B cell (primary cell): ENCODE results near the gene CAPN12. TPM values are rescaled to one million over a fixed set of nuclear protein-coding genes. Genes with fewer than 3 reads are reported as not detected.

Experiments
- ATAC-seq: fragments of 200-7000 bp; cut with Tn5 transposase; one replicate; pipeline ENCODE4 v1.10.0; 2021; ENCODE audit warnings: low read depth, mild to moderate bottlenecking, moderate number of reproducible peaks, moderate library complexity
- CTCF ChIA-PET: fragments of 350-600 bp; sonication (Branson Sonifier 250); formaldehyde crosslinking; loops from one replicate; lab custom pipeline; 2021; ENCODE audit warnings: antibody characterized with exemption, inconsistent platforms; lab: Charles Lee
- POLR2A ChIA-PET: fragments of 350-600 bp; sonication (Branson Sonifier 250); formaldehyde crosslinking; loops from one replicate; lab custom pipeline; 2021; ENCODE audit warnings: antibody characterized with exemption; lab: Charles Lee
- DNase-seq: peaks from one replicate; pipeline ENCODE4 v3.0.0; 2013
- H2AFZ ChIP-seq: 2 replicates; pipeline ENCODE4 v1.6.1; 2012; ENCODE audit warnings: mild to moderate bottlenecking, low read depth, low read length; ENCODE audit not compliant: insufficient read depth, poor library complexity, severe bottlenecking
- H3K27ac ChIP-seq, 2 donors: 1 replicate in 1 of 2; 2 replicates in 1 of 2; pipeline ENCODE4 v1.5.1; 2012 to 2013; ENCODE audit warnings: low read length in 2 of 2, mild to moderate bottlenecking in 2 of 2, moderate library complexity in 1 of 2
- H3K27me3 ChIP-seq, 4 experiments: fragments of 200-600 bp in 1 of 4; sonication (generic) in 1 of 4; replicated peaks in 1 of 4; 1 replicate in 2 of 4; 2 replicates in 2 of 4; pipeline versions ENCODE4 v1.6.1 to v1.7.0; 2013 to 2016; ENCODE audit warnings: low read length in 3 of 4, mild to moderate bottlenecking in 2 of 4, mixed read lengths in 1 of 4, moderate library complexity in 1 of 4; ENCODE audit not compliant: insufficient read depth in 4 of 4, control insufficient read depth in 3 of 4; ENCODE audit errors: control extremely low read depth in 1 of 4
- H3K36me3 ChIP-seq, 2 experiments: replicated peaks in 1 of 2; 1 replicate in 1 of 2; 2 replicates in 1 of 2; pipeline versions ENCODE4 v1.6.1 to v1.7.1; 2013; ENCODE audit warnings: low read length in 1 of 2; ENCODE audit not compliant: insufficient read depth in 2 of 2, control insufficient read depth in 1 of 2; ENCODE audit errors: control extremely low read depth in 1 of 2, extremely low read depth in 1 of 2
- H3K4me1 ChIP-seq, 2 donors: fragments of 200-600 bp in 1 of 2; sonication (generic) in 1 of 2; 1 replicate in 1 of 2; 2 replicates in 1 of 2; pipeline versions ENCODE4 v1.5.1 to v1.6.1; 2013 to 2017; ENCODE audit warnings: low read length in 2 of 2; ENCODE audit not compliant: control insufficient read depth in 2 of 2, insufficient read depth in 2 of 2
- H3K4me2 ChIP-seq: replicated peaks from 2 replicates; pipeline ENCODE3; 2012; ENCODE audit warnings: mild to moderate bottlenecking, low read depth, low read length; ENCODE audit not compliant: poor library complexity, severe bottlenecking
- H3K4me3 ChIP-seq, 5 experiments: fragments of 200-600 bp in 1 of 5; sonication (generic) in 1 of 5; 1 replicate in 3 of 5; 2 replicates in 2 of 5; pipeline versions ENCODE4 v1.5.1 to v1.7.0; 2011 to 2016; ENCODE audit warnings: low read length in 4 of 5, mild to moderate bottlenecking in 4 of 5, low read depth in 2 of 5, control low read depth in 1 of 5, moderate library complexity in 1 of 5; ENCODE audit not compliant: insufficient read depth in 1 of 5; ENCODE audit errors: control extremely low read depth in 1 of 5, extremely low read depth in 1 of 5
- H3K79me2 ChIP-seq: fragments of 200-600 bp; sonication (generic); one replicate; pipeline ENCODE4 v1.6.0; 2016; ENCODE audit warnings: low read length; ENCODE audit not compliant: control insufficient read depth, insufficient read depth
- H3K9ac ChIP-seq: fragments of 200-600 bp; sonication (generic); 2 replicates; pipeline ENCODE4 v1.6.1; 2017; ENCODE audit warnings: mild to moderate bottlenecking, low read length, moderate library complexity
- H3K9me3 ChIP-seq, 3 donors: one replicate each; pipeline versions ENCODE4 v1.6.1 to v1.7.1; 2013; ENCODE audit warnings: low read length in 2 of 3; ENCODE audit not compliant: control insufficient read depth in 2 of 3, insufficient read depth in 1 of 3; ENCODE audit errors: control extremely low read depth in 1 of 3
- H4K20me1 ChIP-seq: 2 replicates; pipeline ENCODE4 v1.6.0; 2012; ENCODE audit warnings: mild to moderate bottlenecking, low read length; ENCODE audit not compliant: insufficient read depth, control insufficient read depth, poor library complexity, severe bottlenecking
- H3K27ac Mint-ChIP-seq: one replicate; pipeline ENCODE4 v1.8.0; 2021; ENCODE audit warnings: mixed read lengths
- H3K27me3 Mint-ChIP-seq: one replicate; pipeline ENCODE4 v1.8.0; 2021; ENCODE audit warnings: mixed read lengths
- H3K4me1 Mint-ChIP-seq: one replicate; pipeline ENCODE4 v1.8.0; 2021; ENCODE audit warnings: mixed read lengths
- H3K4me3 Mint-ChIP-seq: one replicate; pipeline ENCODE4 v1.8.0; 2021; ENCODE audit warnings: mixed read lengths
- H3K9me3 Mint-ChIP-seq: one replicate; pipeline ENCODE4 v1.8.0; 2022; ENCODE audit warnings: mixed read lengths; ENCODE audit not compliant: insufficient read depth
- EZH2 ChIP-seq: IDR thresholded peaks from 2 replicates; pipeline ENCODE4 v1.6.1; 2012; ENCODE audit warnings: borderline replicate concordance, low read depth, mild to moderate bottlenecking, moderate library complexity, low read length; ENCODE audit not compliant: insufficient read depth, poor library complexity, severe bottlenecking
- WGBS: methylation state at CpG from one replicate; pipeline ENCODE4 v1.1.5; 2013; ENCODE audit warnings: missing lambda C conversion rate; ENCODE audit not compliant: insufficient coverage; 5-methylcytosine and 5-hydroxymethylcytosine counted together
- intact Hi-C: fragments of 100-400 bp; cut with micrococcal nuclease; formaldehyde crosslinking; loops from one replicate; pipeline ENCODE4 v1.10.0; 2022
- polyA plus RNA-seq: library from polyadenylated mRNA; depleted of rRNA; stranded (reverse); fragments of >200 nt; gene quantifications from 2 replicates; pipeline ENCODE4 v1.2.3, GENCODE V29; 2012
- total RNA-seq, 2 donors: library from RNA; stranded (reverse); fragments of 120-200 nt in 1 of 2; gene quantifications; 1 replicate in 1 of 2; 2 replicates in 1 of 2; pipeline versions ENCODE4 v1.2.3 to v1.2.4, GENCODE V29; 2013 to 2022
- TF ChIP-seq, protein P1 (sequence below): fragments of 200-600 bp; IDR thresholded peaks from one replicate; pipeline ENCODE4 v1.8.0; 2022; ENCODE audit warnings: antibody characterized with exemption, mild to moderate bottlenecking

The CAPN12 gene
- total and polyA plus RNA-seq, 2 donors (not counting 1 experiment from before 2014, with no cell fraction given): 28.6 to 104 TPM

GRCh38 chr19:38740932-38741331 lies 3.3 kb downstream of the CAPN12 start:
- ChIA-PET CTCF (no interaction called here), POLR2A (interaction anchor here (0.7 kb wide), 1 partner anchor 405 kb away, joined by 4 read pairs; the partner anchor contains the start of gene CATSPERG)
- intact Hi-C loops: no loop called here
- peaks cover 10 to 22% of the 10 kb centered on the region in 2 donors for H3K4me1 ChIP-seq
- ATAC-seq (no peak), DNase-seq (no peak)
- Mint-ChIP-seq H3K27me3 (no peaks in the 10 kb centered on the region), H3K27ac (no peak overlapping the region), H3K9me3 (no peaks in the 10 kb centered on the region), H3K4me1 (peaks cover 18% of the 10 kb centered on the region), H3K4me3 (no peak overlapping the region)
- no peaks in the 10 kb centered on the region for H3K27me3 ChIP-seq
- WGBS: 100% methylated on average over 2 of the region's 2 CpGs
- H3K27ac ChIP-seq: no peak overlapping the region
- no peak for TF ChIP-seq EZH2
- TF ChIP-seq, protein P1, sequence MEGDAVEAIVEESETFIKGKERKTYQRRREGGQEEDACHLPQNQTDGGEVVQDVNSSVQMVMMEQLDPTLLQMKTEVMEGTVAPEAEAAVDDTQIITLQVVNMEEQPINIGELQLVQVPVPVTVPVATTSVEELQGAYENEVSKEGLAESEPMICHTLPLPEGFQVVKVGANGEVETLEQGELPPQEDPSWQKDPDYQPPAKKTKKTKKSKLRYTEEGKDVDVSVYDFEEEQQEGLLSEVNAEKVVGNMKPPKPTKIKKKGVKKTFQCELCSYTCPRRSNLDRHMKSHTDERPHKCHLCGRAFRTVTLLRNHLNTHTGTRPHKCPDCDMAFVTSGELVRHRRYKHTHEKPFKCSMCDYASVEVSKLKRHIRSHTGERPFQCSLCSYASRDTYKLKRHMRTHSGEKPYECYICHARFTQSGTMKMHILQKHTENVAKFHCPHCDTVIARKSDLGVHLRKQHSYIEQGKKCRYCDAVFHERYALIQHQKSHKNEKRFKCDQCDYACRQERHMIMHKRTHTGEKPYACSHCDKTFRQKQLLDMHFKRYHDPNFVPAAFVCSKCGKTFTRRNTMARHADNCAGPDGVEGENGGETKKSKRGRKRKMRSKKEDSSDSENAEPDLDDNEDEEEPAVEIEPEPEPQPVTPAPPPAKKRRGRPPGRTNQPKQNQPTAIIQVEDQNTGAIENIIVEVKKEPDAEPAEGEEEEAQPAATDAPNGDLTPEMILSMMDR: no peak
- peaks cover 0 to 8% (median 0%) of the 10 kb centered on the region in 3 donors for H3K9me3 ChIP-seq
- no peak overlapping the region for H3K9ac ChIP-seq
- no peaks in the 10 kb centered on the region for H4K20me1 ChIP-seq
- no peak overlapping the region for H2AFZ ChIP-seq
- no peaks in the 10 kb centered on the region for H3K36me3 ChIP-seq
- no peaks in the 10 kb centered on the region for H3K79me2 ChIP-seq
- H3K4me2 ChIP-seq: no peak overlapping the region
- H3K4me3 ChIP-seq: no peak overlapping the region

DNA sequence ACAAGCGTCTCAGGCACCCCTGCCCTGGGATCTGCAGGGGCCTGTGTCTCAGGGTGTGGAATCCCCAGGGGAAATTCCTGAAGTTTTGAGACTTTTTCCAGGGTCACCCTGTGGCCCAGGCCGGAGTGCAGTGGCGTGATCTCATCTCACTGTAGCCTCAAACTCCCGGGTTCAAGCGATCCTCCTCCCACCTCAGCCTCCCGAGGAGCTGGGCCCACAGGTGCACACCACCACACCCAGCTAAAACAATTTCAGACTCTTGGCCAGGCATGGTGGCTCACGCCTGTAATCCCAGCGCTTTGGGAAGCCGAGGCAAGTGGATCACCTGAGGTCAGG lies 4.0 kb downstream of the CAPN12 start:
- no peak for TF ChIP-seq EZH2
- TF ChIP-seq, protein P1: no peak
- H3K27me3 Mint-ChIP-seq: no peaks in the 10 kb centered on the region
- intact Hi-C loops: no loop called here
- H3K4me1 Mint-ChIP-seq: peaks cover 20% of the 10 kb centered on the region
- Histone ChIP-seq H3K9ac (no peak overlapping the region), H3K9me3 (peaks cover 0 to 8% (median 0%) of the 10 kb centered on the region in 3 donors), H3K27ac (no peak overlapping the region), H2AFZ (no peak overlapping the region), H3K79me2 (peaks cover 2% of the 10 kb centered on the region), H4K20me1 (no peaks in the 10 kb centered on the region), H3K27me3 (no peaks in the 10 kb centered on the region), H3K36me3 (no peaks in the 10 kb centered on the region), H3K4me2 (no peak overlapping the region), H3K4me1 (peaks cover 10 to 24% of the 10 kb centered on the region in 2 donors), H3K4me3 (no peak overlapping the region)
- CTCF ChIA-PET: interaction anchor here (0.7 to 1.0 kb wide), 3 partner anchors 10 to 129 kb away, joined by 3 to 6 read pairs (median 4); no protein-coding TSS in a partner anchor
- H3K4me3 Mint-ChIP-seq: no peak overlapping the region
- DNase-seq (no peak), ATAC-seq (no peak)
- H3K9me3 Mint-ChIP-seq: no peaks in the 10 kb centered on the region
- POLR2A ChIA-PET: no interaction called here
- no peak overlapping the region for H3K27ac Mint-ChIP-seq
- WGBS: 94% methylated on average over 9 of the region's 9 CpGs
